NCI-H2196 treated with DMSO at 0.1 percent for 48 hours (cell line): ENCODE data around the gene RFNG.
A peak's percentile ranks its signal among the peaks of the same experiment; 100 is the strongest.

ENCODE experiments used
- DNase-seq: peaks from one replicate; lab custom pipeline; 2025; ENCODE audit not compliant: unreplicated experiment; lab: John Stamatoyannopoulos, UW

RFNG gene

DNA sequence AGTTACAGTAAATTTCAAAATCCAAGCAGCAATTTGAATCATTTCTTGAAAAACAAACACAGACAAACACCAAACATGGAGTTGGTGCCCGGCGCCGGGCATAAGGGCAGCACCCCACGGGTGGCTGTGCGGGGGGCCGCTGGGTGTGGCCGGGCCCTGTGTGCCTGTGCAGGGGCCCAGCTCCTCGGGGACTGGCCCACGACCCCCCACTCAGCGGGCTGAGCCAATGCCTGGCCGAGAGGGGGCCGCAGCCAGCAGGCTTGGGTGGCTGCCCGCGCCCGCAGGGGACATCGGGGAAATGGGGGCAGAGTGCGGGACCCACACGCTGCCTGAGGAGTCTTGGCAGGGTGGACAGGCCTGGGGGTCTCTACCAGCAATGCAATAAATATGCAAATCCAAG lies 26.8 kb upstream of the RFNG start:
- DNase-seq: no peak

DNA sequence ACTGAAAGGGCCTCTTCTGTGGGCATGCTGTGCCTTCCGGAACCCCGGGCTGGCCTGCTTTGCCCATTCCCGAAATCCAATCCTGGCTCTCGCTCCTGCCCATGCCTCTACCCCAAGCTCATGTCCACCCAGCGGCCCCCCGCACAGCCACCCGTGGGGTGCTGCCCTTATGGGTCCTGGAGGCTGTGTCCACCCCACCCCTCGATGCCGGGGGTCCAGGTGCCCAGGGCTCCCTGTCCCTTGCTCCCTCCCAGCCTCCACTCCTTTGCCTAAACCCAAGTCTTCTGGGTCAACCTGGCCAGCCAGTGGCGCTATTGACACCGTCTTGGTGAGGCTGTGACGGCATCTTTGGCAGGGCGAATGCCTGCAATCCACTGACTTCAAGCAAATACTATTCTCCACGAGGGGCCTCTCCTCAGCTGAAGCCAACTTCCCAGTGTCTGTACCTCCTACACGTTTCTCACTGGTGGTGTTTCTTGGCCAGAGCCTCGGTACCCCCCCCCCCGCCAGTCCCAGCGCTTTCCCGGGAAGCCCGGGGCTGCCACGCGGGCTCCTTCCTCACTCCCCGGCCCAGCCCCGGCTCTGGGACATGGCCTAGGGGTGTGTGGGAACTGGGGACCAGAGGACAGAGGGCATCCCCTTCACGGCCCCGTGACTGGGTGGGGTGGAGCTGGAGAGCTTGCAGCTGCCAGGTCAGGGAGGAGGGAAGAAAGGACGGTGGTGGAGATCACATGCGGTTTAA lies 26.2 kb upstream of the RFNG start:
- no peak for DNase-seq

DNA sequence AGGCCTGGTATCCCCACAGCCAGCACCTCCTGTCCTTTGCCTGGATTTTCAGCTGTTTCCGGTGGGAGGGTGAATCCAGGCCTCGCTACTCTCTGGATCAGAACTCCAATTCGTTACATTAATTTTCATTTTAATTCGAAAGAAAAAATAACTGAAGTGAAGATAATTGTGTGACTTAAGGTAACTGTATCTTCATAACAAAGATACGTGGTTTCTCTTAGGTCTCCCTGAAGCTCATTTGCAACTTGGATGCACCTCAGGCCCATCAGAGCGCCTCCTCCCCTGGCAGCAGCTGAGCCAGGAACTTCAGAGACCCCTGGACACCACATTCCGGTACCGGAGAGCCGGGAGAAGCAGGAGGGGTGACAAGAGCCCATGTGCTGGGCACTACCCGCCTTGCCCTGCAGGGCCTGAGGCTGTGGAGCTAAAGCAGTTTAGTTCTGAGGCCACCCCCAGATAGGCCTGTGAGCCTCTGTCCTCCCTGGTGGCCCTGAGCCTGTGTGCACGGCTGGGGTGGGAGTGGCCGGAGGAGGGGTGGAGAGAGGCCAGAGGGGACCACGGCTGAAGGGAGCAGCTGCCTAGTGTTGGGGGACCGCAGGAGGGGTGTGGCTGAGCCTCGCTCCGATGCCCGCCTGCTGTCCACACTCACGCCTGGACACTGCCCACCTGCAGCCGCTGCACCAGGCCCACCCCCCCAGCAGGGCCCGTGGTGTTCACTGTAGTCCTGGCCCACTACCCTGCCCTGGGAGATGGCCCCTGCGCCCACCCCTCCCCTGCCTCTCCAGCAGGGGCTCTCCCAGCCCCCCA lies 25.4 kb upstream of the RFNG start:
- no peak for DNase-seq

DNA sequence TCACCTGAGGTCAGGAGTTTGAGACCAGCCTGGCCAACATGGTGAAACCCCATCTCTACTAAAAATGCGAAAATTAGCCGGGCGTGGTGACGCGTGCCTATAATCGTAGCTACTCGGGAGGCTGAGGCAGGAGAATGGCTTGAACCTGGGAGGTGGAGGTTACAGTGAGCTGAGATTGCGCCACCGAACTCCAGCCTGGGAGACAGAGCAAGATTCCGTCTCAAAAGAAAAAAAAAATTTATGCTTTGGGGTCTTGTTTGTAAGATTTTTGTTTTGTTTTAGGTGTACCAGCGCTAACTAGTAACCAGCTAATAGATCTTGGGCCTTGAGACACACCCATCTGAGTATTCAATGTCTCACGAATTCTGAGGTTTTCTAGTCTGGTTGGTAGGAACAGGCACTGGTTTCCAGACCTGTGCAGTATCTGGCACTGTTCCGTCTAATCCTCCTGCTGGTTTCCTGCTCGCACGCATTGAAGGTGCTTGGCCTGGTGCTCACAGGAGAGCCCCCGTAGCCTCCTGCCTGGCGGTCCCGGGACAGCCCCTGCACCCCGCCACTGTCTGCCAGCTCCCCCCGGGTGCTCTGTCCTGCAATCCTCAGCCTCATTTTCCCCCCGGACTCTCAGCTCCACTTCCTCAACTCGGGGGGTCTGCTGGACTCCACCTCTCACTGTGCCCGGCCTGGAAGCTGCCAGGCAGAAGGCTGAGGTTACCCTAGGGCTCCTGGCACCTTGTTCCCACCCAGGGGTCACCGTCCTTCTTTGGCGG lies 24.6 kb upstream of the RFNG start:
- DNase-seq: no peak

DNA sequence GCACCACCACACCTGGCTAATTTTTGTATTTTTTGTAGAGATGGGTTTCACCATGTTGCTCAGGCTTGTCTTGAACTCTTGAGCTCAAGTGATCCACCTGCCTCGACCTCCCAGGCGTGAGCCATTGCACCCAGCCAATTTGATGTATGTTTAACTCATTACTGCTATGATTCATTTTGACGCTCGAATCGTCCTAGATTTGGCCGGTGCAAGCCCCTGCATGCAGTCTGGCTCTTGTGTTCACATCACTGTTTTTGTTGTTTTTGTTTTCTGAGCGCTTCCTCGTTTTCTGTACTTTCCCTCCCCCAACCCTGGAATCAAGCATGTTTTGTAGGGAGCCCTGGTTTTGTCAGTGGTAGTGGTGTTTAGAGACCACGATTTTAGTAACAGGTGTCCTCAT lies 21.8 kb upstream of the RFNG start:
- no peak for DNase-seq

DNA sequence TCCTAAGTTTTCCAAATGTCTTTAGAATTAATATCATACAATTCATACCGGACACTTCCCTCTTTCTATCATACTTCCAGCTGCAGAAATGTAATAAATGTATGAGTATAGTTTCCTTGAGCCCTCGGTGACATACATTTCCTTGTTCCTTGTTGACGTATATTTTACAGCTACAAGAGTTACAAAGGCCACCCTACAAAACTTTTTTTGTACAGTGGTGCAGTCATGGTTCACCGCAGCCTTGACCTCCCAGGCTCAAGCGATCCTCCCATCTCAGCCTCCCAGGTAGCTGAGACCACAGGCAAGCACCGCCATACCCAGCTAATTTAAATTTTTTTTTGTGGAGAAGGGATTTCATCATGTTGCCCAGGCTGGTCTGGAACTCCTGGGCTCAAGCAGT lies 21.2 kb upstream of the RFNG start:
- DNase-seq: no peak

DNA sequence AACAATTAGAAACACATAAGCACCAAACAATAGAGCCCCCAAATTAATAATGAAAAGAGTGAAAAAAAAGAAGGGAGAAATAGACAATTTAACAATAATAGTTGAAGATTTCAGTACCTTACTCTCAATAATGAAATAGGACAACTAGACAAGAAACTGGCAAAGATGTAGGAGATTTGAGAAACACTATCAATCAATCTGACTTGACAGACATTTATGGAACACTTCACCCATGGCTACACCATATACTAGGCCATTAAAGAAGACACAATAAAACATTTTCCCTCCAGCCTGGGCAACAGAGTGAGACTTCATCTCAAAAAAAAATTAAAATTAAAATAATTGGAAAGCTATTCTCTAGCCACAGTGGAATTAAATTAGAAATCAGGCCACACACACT lies 19.0 kb upstream of the RFNG start:
- no peak for DNase-seq

DNA sequence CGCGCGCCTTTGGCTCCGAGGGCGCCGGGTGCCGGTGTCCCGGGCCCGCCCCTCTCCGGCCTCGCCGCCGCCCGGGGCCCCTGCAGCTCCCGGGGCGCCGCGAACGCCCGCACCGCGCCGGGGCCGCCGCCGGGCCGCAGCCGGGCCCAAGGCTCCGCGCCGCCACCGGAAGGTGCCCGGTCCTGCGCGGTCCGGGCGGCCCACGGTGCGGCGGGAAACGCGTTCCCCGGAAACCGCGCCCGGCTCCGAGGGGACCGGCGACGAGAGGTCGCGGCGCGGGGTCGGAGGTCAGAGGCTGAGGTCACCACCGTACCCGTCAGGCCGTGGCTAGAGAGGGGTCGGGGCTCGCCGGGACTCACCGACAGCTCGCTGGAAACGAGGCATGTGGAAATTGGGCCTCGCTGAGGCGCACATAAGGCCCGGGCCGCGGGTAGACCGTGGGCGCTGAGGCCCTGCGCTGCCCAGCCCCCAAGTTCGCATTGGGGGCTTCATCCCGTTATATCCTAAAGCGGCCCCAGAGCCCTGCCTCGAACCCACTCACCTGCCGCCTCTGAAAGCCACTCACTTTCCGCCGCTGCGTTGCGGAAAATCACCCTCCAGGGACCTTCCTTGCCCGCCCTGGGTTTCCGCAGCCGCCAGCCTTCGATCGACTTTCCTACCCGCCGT lies 14.2 kb upstream of the RFNG start, which contains the start of gene DUS1L:
DUS1L (minus strand) TSS at position 167 of the 666 bp plus-strand sequence. CDS start 745 bp downstream, outside the sequence.
- DNase-seq: peak; percentile 23

DNA sequence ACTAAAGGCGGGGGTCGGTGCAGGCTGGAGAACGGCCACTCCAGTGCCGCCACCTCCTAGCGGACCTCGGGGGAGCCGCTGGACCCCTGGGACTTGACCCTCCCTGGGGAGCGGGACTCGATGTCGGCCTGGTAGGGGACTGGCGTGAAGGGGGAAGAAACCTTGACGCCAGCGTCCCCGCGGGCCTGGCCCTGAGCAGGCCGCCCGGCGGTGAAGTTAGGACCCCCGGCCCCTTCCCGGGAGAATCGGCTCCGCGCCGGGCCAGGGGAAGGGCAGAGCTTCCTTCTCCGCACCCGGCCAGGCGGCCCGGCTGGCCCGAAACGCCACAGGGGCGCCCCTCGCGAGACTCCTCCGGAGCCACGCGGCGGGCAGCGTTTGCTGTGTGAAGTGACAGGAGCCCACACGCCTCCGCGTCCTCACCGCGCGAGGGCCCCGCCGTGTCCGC lies 13.6 kb upstream of the RFNG start:
- no peak for DNase-seq

DNA sequence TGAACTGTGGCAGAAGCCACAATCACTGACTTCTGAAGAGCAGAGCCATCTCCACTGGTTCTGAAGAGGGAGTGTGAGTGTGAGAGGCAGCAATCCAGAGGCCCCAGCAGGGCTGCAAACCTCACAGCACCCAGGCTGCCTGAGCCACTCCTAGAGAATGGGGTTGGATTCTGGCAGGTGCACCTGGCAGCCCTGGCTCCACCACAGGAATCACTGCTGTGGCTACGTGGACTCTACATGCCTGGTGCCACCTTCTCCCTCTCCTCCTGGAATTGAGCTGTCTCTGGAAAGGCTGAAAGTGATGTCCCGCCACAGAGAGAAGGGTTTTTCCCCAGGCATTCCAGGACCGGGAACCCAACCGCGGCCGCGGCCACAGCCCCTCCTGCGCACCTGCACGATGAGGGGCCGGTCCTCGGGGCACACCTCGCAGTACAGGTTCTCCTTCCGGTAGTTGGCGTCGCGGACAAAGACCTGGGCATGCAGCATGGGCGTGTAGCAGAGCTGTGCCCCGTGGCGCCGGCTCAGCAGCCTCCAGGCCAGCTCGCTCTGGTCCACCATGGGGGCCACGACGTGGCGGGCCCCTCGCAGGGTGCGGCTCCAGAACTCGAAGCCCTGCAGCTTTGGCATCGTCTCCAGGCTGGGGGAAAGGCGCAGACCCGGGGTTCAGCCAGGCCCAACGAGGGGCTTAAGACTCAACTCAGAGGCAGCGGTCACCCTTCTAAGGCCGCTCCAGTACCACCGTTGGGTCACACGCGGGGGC lies 13.0 kb upstream of the RFNG start:
- peak; percentile 42 for DNase-seq

DNA sequence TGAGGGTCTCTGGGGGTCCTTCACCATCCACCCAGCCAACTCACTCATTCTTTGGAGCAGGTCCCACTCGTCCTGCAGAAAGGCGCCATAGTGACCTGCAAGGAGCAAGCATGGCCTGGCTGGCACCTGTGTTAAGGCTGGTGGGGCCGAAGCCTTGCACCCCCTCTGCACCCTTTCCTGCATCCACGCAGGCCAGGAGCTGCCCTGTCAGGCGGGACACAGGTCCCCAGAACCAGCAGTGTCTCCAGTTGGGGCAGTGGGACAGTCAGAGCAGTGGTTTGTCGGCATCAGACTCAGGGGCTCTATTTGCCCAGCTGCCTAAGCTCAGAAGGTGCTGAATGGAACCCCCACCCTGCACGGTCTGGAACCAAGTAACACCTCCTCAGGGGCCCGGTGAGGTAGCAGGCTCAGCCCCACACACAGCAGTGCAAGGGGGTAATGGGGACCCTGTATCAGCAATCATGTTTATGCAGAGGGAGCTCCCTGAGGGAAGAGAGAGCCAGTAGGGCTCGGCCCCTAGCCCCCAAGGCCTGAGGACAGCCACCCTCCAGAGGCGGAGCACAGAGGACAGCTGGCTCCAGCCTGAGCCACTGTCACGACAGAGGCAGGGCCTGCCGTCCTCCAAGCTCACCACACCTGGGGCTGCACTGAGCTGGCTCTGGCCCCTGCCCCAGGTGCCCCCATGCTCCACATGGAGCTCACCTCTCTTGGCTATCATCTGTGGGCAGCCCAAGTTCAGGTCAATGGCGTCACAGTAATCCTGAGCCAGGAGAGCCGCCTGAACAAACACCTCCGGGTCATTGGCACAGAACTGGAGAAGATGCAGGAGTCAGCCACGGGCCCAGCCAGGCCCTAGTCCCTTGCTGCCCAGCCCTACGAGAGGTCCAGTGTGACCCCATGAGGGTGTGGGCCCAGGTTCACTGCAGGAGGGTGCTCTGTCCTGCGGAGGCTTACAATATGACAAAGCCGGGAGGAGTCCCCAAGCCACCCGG lies 12.1 kb upstream of the RFNG start:
- no peak for DNase-seq

DNA sequence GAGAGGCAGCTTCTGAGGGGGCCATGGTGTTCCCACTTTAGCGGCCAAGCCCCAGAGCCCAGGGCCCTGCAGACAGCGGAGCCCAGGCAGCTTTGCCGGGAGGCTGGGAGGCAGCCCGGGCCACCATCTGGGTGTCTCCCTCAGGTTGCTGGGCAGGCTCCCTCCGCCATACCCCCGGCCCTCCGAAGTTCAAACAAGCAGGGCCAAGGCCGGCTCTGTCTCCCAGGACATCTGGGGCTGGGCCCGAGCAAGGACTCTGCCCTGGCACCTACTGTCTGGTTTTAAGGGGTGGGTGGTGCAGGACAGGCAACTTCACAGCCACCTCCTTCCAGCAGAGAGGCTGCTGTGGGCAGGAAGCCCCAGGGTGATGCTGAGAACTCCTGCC lies 11.4 kb upstream of the RFNG start:
- no peak for DNase-seq

DNA sequence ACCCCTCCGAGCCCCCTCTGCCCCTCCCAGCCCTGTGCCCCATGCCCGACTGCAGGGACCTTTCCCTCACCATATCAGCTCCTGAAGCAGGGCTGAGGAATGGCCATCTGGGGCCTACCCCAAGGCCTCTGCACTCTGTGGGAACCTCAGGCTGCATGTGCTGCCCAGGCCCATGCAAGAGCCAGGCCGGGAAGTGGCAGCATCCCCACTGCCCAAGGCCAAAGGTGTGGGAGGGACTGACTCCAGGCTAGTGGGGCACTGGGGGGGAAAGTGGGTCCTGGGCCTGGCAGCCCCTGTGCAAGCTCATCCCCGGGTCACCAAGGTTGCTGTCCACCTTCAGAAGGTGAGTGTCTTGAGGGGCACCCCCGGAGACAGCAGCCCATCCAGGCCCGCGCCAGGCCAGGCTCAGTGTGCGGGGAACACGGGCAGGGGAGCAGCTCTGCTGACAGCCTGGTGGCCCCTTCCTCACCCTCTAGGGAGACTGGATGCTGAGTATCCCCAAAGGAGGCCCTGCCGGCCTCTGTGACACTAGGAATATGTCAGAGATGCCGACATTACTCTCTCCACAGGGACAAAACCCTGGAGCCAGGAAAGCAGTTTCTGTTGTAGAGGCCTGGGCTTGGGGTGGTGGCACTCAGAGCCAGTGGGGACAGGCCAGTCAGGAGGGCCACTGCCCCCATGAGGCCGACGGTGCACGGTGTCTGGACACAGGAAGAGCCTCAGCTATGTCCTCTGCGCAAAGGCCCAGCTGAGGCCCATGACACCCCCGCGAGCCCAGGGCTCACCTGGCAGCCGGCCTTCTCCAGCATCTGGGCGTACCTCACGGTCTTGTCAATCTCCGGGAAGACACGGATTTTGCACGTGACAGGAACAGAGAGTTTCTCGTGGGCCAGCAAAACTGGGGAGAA lies 10.7 kb upstream of the RFNG start:
- no peak for DNase-seq

DNA sequence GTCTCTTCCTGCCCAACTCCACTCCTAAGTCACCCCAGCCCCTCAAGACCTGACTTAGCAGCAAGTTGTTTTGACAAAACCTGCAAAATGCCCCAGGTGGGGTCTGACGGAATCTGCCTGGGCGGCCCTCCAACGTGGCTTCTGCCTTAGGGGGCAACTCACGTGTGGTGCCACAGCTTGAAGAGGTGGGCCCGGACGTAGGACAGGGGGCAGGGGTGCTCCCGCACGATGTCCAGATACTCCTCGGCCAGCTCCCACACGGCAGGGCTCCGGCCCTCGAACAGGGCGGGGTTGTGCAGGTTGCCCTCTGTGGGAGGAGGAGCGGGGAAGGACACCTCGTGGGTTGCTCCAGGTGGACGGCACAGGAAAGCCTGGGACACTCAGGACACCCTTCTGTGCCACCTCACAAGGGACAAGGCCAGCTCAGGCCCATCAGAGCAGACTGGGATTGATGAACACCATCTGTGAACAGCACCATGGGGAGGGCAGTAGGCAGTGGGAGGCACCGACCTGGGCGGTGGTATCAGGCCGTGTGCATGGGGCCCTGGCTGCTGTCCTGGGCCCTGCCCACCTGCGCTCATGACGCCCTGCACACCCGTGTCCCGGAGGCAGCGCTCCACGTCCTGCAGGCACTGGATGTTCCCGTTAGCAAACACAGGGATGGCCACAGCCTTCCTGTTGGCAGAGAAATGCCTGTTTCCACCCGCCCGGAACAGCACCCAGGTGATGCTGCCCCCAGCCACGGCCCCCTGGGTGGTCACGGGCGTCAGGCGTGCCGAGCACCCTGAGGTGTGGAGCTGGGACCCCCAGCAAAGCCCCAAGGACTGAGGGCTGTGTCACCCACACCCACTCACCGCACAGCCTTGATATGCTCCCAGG lies 9.7 kb upstream of the RFNG start:
- DNase-seq: no peak

DNA sequence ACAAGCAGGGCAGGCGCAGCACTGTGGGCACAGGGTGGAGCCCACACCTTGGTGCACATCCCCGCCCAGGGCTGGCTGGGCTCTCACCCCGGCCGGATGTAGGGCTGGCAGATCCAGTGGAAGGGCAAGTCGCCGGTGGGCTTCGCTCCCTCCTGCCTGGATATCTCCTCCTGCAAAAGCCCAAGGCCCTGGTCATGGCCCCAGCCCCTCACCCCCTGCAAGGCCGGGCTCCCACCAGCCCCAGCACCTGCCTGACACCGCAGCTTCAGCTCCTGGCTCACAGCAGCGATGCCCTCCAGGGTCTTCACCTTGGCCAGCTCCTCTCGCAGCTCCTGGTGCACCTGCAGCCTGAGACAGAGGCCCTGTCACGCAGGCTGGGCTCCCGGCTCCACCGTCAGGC lies 9.0 kb upstream of the RFNG start:
- no peak for DNase-seq

DNA sequence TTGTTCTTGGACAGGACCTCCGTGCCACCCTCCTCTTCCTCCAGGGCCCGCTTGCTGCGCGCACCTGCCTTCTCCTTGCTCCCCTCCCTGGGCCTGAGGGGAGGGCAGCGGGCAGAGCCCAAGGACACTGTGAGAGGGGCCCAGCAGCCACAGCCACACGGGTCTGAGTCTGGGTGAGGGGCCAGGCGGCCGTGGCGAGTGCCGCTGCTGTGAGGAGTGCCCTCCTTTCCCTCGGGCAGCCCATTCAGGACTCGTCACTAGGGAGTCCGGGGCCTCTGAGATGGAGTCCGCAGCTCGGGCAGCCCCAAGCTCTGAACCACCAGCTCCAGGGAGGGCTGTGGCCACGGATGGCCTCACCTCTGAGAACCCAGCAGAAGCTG lies 8.4 kb upstream of the RFNG start:
- DNase-seq: no peak

DNA sequence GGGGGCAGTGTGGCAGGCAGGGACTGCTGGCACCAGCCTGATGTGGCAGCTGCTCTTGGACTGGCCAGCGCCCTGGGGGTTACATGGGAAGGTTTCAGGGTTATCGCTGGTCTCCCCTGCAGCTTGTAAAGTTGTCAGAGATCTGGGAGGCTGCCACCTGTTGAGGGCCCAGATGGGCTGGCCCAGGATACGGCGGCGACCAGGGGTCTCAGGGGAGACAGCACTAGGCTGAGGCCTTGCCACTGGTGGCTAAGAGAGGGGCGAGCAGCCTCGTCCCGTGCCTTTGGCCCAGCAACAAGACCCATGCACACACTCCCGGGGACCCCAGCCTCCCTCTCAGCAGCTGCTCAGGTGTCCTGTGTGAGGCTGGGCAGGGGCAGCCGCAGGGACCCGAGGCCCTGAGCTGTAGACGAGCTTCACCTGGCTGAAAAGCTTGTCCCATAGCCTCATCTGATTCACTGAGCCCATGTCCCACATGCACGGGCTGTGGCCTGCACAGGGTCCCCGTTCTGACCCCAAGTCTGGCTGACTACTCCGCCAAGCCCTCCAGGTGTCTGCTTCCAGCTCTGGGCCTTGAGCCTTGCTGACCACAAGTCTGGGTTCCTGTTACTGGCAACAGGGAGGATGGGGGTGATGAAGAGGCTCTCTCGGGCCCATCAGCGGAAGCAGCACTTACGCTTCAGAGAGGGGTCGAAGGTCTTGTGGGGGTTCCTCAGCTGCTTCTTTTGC lies 7.8 kb upstream of the RFNG start:
- DNase-seq: no peak
